Measurements from ENCODE around the gene CD82. TPM values are rescaled to one million over a fixed set of nuclear protein-coding genes. Genes with fewer than 3 reads are reported as not detected.

Gene CD82
- total and polyA plus RNA-seq, 2 donors (not counting 1 experiment from before 2014, with no cell fraction given): 192 to 438 TPM

DNA sequence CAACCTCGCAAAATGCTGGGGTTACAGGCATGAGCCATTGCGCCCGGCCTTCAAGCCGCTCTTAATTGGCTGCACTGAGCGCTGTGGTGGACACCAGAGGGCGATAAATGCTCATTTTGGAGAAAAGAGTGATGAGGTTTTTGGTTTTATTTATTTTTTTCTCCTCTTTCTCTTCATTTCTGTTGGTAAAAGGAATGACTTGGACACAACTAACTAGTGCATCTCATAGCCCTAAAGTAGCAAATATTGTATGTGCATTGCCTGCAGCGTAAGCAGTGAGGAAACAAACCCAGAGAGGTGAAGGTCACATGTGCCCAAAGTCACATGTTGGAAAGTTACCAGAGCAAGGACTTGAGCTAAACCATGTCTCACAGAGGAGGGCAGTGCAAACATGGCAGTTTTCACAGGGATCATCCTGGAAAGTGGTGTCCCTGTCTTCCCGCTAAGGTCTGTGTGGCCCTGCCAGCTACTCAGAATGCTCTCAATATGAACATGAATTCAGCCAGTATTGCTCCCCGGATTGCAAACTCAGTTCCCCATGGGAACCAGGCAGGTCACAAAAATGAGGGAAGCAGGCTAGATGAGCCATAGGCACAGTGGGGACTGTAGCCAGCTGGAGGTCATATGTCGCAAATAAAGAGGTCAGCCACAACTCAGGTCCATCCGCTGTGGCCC lies 8.6 kb upstream of the CD82 start:
- Histone ChIP-seq H3K4me1 (ENCODE audit: control insufficient read depth in 2 of 2, insufficient read depth in 2 of 2, low read length in 2 of 2) (peaks cover 52 to 67% of the 10 kb centered on the region in 2 donors), H3K9me3 (ENCODE audit: control extremely low read depth in 1 of 3, control insufficient read depth in 2 of 3, insufficient read depth in 1 of 3, low read length in 2 of 3) (peaks cover 0 to 4% (median 0%) of the 10 kb centered on the region in 3 donors), H4K20me1 (ENCODE audit: control insufficient read depth, insufficient read depth, low read length, poor library complexity, severe bottlenecking) (no peaks in the 10 kb centered on the region), H3K36me3 (replicated peaks in 1 of 2; ENCODE audit: control extremely low read depth in 1 of 2, control insufficient read depth in 1 of 2, extremely low read depth in 1 of 2, insufficient read depth in 2 of 2, low read length in 1 of 2) (no peaks in the 10 kb centered on the region), H3K4me2 (replicated peaks; ENCODE audit: low read depth, low read length, poor library complexity, severe bottlenecking) (peak overlapping the region; percentile 41), H3K9ac (ENCODE audit: low read length) (no peak overlapping the region), H3K27ac (ENCODE audit: low read length in 2 of 2) (peak overlapping the region; percentile 61 to 82), H3K27me3 (replicated peaks in 1 of 4; ENCODE audit: control extremely low read depth in 1 of 4, control insufficient read depth in 3 of 4, insufficient read depth in 4 of 4, low read length in 3 of 4) (no peaks in the 10 kb centered on the region), H2AFZ (ENCODE audit: insufficient read depth, low read depth, low read length, poor library complexity, severe bottlenecking) (no peak overlapping the region), H3K4me3 (ENCODE audit: control extremely low read depth in 1 of 5, extremely low read depth in 1 of 5, insufficient read depth in 1 of 5, low read depth in 2 of 5, low read length in 4 of 5) (no peak overlapping the region), H3K79me2 (ENCODE audit: control insufficient read depth, insufficient read depth, low read length) (no peaks in the 10 kb centered on the region)
- Mint-ChIP-seq H3K4me3 (peak overlapping the region; percentile 48), H3K4me1 (peaks cover 60% of the 10 kb centered on the region), H3K9me3 (ENCODE audit: insufficient read depth) (no peaks in the 10 kb centered on the region), H3K27ac (peak overlapping the region; percentile 86), H3K27me3 (no peaks in the 10 kb centered on the region)
- ATAC-seq (ENCODE audit: low read depth) (peak; percentile 57), DNase-seq (peak; percentile 81)
- ChIA-PET CTCF (interaction anchor here (0.6 to 19.5 kb wide), 31 partner anchors 11 to 549 kb away, joined by 3 to 816 read pairs (median 4); partner anchors contain the start of gene CD82), POLR2A (interaction anchor here (0.6 to 2.5 kb wide), 8 partner anchors 9 to 65 kb away, joined by 3 to 31 read pairs (median 4); partner anchors contain the start of gene CD82)
- intact Hi-C loops (cut with micrococcal nuclease): loop anchor here (1.0 to 5.0 kb wide), 5 partner anchors 8 to 475 kb away; partner anchors contain the start of gene CD82
- WGBS (ENCODE audit: insufficient coverage): 71% methylated on average over 5 of the region's 11 CpGs
- TF ChIP-seq, protein P1, sequence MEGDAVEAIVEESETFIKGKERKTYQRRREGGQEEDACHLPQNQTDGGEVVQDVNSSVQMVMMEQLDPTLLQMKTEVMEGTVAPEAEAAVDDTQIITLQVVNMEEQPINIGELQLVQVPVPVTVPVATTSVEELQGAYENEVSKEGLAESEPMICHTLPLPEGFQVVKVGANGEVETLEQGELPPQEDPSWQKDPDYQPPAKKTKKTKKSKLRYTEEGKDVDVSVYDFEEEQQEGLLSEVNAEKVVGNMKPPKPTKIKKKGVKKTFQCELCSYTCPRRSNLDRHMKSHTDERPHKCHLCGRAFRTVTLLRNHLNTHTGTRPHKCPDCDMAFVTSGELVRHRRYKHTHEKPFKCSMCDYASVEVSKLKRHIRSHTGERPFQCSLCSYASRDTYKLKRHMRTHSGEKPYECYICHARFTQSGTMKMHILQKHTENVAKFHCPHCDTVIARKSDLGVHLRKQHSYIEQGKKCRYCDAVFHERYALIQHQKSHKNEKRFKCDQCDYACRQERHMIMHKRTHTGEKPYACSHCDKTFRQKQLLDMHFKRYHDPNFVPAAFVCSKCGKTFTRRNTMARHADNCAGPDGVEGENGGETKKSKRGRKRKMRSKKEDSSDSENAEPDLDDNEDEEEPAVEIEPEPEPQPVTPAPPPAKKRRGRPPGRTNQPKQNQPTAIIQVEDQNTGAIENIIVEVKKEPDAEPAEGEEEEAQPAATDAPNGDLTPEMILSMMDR (IDR thresholded peaks at IDR 0.05): peak; percentile 78
- TF ChIP-seq EZH2 (IDR thresholded peaks at IDR 0.05; ENCODE audit: borderline replicate concordance, insufficient read depth, low read depth, low read length, poor library complexity, severe bottlenecking): no peak

DNA sequence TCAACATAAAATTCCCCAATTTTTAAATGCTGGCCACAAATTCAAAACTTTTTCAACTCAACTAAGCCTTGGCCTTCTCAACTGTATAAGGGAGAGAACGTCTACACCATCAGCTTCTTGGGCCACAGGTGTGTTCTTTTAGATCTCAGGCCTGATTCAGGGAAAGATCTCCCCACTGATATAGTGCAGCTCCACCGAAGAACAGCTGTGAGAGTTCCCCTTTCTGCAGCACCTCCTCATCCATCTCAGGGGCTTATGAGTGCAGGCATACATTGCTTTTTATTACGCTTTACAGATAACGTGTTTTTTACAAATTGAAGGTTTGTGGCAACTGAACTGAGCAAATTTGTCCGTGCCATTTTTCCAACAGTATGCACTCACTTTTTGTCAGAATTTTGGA lies 8.0 kb upstream of the CD82 start:
- no peaks in the 10 kb centered on the region for H3K27me3 ChIP-seq (replicated peaks in 1 of 4; ENCODE audit: control extremely low read depth in 1 of 4, control insufficient read depth in 3 of 4, insufficient read depth in 4 of 4, low read length in 3 of 4)
- H3K27ac Mint-ChIP-seq: peak overlapping the region; percentile 86
- no peaks in the 10 kb centered on the region for H3K79me2 ChIP-seq (ENCODE audit: control insufficient read depth, insufficient read depth, low read length)
- peaks cover 0 to 4% (median 0%) of the 10 kb centered on the region in 3 donors for H3K9me3 ChIP-seq (ENCODE audit: control extremely low read depth in 1 of 3, control insufficient read depth in 2 of 3, insufficient read depth in 1 of 3, low read length in 2 of 3)
- intact Hi-C loops (cut with micrococcal nuclease): loop anchor here (1.0 to 5.0 kb wide), 4 partner anchors 8 to 475 kb away; partner anchors contain the start of gene CD82
- H2AFZ ChIP-seq (ENCODE audit: insufficient read depth, low read depth, low read length, poor library complexity, severe bottlenecking): no peak overlapping the region
- no peaks in the 10 kb centered on the region for H3K27me3 Mint-ChIP-seq
- WGBS (ENCODE audit: insufficient coverage): 0% methylated on average over 1 of the region's 5 CpGs
- H3K27ac ChIP-seq (ENCODE audit: low read length in 2 of 2): peak overlapping the region; percentile 61 to 82
- H3K4me3 Mint-ChIP-seq: peak overlapping the region; percentile 20
- no peak overlapping the region for H3K9ac ChIP-seq (ENCODE audit: low read length)
- H3K4me3 ChIP-seq (ENCODE audit: control extremely low read depth in 1 of 5, extremely low read depth in 1 of 5, insufficient read depth in 1 of 5, low read depth in 2 of 5, low read length in 4 of 5): no peak overlapping the region
- H3K4me2 ChIP-seq (replicated peaks; ENCODE audit: low read depth, low read length, poor library complexity, severe bottlenecking): peak overlapping the region; percentile 41
- H3K4me1 Mint-ChIP-seq: peaks cover 62% of the 10 kb centered on the region
- ChIA-PET POLR2A (interaction anchor here (0.6 to 2.5 kb wide), 8 partner anchors 8 to 65 kb away, joined by 3 to 31 read pairs (median 4); partner anchors contain the start of gene CD82), CTCF (interaction anchor here (0.6 to 19.5 kb wide), 28 partner anchors 11 to 548 kb away, joined by 3 to 816 read pairs (median 4); partner anchors contain the start of gene CD82)
- ATAC-seq (ENCODE audit: low read depth): peak; percentile 45
- H3K4me1 ChIP-seq (ENCODE audit: control insufficient read depth in 2 of 2, insufficient read depth in 2 of 2, low read length in 2 of 2): peaks cover 52 to 69% of the 10 kb centered on the region in 2 donors
- H3K36me3 ChIP-seq (replicated peaks in 1 of 2; ENCODE audit: control extremely low read depth in 1 of 2, control insufficient read depth in 1 of 2, extremely low read depth in 1 of 2, insufficient read depth in 2 of 2, low read length in 1 of 2): no peaks in the 10 kb centered on the region
- no peaks in the 10 kb centered on the region for H3K9me3 Mint-ChIP-seq (ENCODE audit: insufficient read depth)
- no peaks in the 10 kb centered on the region for H4K20me1 ChIP-seq (ENCODE audit: control insufficient read depth, insufficient read depth, low read length, poor library complexity, severe bottlenecking)
- peak; percentile 74 for DNase-seq
- TF ChIP-seq EZH2 (IDR thresholded peaks at IDR 0.05; ENCODE audit: borderline replicate concordance, insufficient read depth, low read depth, low read length, poor library complexity, severe bottlenecking): no peak
- TF ChIP-seq, protein P1 (IDR thresholded peaks at IDR 0.05): no peak
